Epithelial cell of esophagus (primary cell): ENCODE measurements around the gene INSL6.

Experiments used
- DNase-seq: peaks from one replicate; pipeline ENCODE4 v3.0.0; 2010; ENCODE audit warnings: low read depth
- H3K4me3 ChIP-seq: 2 replicates; pipeline ENCODE4 v1.5.1; 2011; ENCODE audit warnings: mild to moderate bottlenecking, low read length, control low read depth
- TF ChIP-seq, protein P1 (sequence below): IDR thresholded peaks from 2 replicates; pipeline ENCODE4 v1.5.1; 2011; ENCODE audit warnings: low read depth, mild to moderate bottlenecking, low read length, control low read depth, inconsistent platforms; ENCODE audit not compliant: insufficient read depth; ENCODE audit errors: missing control alignments

Gene INSL6, protein sequence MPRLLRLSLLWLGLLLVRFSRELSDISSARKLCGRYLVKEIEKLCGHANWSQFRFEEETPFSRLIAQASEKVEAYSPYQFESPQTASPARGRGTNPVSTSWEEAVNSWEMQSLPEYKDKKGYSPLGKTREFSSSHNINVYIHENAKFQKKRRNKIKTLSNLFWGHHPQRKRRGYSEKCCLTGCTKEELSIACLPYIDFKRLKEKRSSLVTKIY

DNA sequence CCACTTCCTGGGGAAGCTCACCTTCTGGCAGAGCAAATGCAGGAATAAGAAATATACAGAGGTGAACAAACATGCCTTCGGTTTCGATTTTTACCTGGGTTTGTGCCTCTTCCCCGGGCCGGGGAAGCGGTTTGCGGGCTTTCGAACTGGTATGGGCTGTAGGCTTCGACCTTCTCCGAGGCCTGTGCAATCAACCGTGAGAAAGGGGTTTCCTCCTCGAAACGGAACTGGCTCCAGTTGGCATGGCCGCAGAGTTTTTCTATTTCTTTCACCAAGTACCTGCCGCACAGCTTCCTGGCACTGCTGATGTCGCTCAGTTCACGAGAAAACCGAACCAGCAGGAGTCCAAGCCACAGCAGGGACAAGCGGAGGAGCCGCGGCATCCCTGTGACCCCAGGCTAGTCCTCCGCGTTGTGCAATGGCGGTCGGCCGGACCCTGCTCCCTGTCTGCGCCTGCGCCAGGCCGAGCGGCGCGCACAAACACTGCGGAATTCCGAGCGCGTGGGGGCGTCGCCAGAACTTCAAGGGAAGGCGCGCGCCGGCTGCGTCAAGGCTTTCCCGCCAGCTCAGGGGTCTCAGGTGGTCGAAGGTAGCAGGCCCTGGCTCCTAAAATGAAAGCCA is at the start of gene INSL6:
TSS of gene INSL6 (minus strand) at position 420 of the 621 bp plus-strand sequence. CDS start at position 383, 37 bp downstream.
- DNase-seq, result no peak
- H3K4me3 ChIP-seq, result no peak within 1 kb of the TSS
- TF ChIP-seq, protein P1, sequence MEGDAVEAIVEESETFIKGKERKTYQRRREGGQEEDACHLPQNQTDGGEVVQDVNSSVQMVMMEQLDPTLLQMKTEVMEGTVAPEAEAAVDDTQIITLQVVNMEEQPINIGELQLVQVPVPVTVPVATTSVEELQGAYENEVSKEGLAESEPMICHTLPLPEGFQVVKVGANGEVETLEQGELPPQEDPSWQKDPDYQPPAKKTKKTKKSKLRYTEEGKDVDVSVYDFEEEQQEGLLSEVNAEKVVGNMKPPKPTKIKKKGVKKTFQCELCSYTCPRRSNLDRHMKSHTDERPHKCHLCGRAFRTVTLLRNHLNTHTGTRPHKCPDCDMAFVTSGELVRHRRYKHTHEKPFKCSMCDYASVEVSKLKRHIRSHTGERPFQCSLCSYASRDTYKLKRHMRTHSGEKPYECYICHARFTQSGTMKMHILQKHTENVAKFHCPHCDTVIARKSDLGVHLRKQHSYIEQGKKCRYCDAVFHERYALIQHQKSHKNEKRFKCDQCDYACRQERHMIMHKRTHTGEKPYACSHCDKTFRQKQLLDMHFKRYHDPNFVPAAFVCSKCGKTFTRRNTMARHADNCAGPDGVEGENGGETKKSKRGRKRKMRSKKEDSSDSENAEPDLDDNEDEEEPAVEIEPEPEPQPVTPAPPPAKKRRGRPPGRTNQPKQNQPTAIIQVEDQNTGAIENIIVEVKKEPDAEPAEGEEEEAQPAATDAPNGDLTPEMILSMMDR, result no peak

DNA sequence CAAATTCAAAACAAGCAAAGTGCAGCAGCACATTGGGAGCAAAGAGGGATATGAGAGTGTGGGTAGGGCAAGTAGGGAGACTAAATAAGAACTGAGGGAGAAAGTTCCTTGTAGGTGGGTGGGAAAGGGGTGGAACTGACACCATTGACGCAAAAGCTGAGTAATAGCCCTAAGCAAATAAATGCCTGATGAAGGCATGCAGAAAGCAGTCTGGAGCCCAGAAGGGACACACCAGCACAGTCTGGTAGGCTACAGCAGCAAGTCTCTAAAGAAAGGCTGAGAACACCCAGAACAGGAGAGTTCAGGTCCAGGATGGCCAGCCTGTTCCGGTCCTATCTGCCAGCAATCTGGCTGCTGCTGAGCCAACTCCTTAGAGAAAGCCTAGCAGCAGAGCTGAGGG is 45.8 kb upstream of the INSL6 start, which contains the start of gene INSL4:
TSS of gene INSL4 (plus strand) at position 208 of the 400 bp plus-strand sequence. CDS start at position 313, 105 bp downstream.
- TF ChIP-seq, protein P1, result no peak
- H3K4me3 ChIP-seq, result no peak within 1 kb of the TSS
- peak; percentile 84 for DNase-seq

DNA sequence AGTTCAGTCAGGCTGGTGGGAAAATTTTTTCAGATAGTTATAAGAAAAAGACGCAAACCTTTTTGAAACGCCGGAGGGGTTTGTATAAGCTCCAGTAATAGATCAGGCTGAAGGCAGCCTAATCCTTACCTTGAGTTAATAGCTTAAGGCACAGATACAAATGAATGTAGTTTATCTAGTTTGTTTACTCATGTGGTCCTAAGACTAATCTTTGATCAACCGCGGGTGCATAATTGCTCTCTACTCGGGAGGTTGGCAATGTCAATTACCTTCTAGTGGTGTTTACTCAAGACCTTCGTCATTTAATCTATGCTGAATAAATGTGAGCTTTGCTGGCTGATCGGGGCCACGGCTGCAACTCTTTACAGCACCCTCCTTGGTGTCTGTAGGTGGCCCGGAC is 45.1 kb upstream of the INSL6 start:
- DNase-seq, result peak; percentile 38
- TF ChIP-seq, protein P1, result no peak
- no peak overlapping the region for H3K4me3 ChIP-seq

DNA sequence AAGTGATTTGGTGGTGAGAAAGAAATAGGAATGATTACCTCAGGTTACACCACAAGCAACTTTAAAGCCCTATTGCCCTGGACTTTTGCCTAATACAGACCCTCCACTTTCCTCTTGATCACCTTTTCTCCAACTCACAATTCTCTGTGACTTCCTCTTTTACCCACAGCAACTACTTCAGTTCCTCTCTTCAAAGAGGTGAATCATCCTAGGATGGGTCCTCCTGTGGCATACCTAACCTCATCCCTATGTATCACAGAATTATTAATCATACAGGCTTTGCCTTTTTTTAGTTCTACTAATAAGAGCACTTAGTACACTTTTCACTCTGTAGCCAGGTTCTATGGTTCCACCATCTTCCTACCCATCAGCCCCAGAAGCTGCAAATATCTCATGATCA is 19.6 kb upstream of the INSL6 start:
- TF ChIP-seq, protein P1, result no peak
- peak; percentile 66 for DNase-seq

DNA sequence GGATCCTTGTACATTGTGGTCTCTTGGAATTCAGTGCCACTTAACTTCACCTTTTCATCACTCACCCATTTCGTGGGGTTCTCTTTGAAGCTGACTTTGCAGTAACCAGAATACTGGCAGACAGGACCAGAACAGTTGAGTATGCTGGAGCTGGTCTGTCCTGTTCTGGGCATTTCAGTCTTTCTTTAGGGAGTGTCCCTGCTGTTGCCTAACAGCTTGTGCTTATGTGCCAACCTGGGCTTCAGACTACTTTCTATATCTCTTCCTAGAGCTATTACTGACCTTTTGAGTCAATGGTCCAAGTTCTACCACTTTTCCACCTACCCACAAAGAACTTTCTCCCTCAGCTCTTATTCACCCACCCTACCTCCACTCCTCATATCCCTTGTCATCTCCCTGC is 10.0 kb upstream of the INSL6 start:
- DNase-seq, result peak; percentile 84
- no peak overlapping the region for H3K4me3 ChIP-seq
- TF ChIP-seq, protein P1, result no peak

More for the DNA sequence above, 19.6 kb upstream of the INSL6 start:
- H3K4me3 ChIP-seq, result no peak overlapping the region

DNA sequence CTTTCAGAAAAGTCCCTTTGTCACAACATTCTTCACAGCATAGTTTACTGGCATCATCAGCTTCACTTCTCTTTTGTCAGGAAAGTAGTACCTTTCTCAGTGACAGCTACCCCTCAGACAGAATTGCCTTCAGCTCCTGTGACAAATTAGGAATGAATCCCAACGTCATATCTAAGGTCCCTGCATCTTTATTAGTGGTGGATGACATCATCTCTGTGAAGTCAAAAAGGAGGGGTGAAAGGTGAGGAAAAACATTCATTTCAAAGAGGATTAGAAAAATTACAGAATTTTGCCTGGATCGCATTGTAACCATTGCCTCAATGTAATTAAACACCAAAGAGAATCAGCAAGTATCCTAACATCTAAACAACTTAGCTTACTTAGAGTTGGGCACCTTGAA is 7.9 kb upstream of the INSL6 start:
- DNase-seq, result no peak
- TF ChIP-seq, protein P1, result no peak
- H3K4me3 ChIP-seq, result no peak overlapping the region
